Keratinocyte (primary cell): ENCODE measurements around the gene ADGRG1. TPM values are rescaled to one million over a fixed set of nuclear protein-coding genes. Genes with fewer than 3 reads are reported as not detected.

ENCODE experiments used
- DNase-seq: peaks from one replicate; pipeline ENCODE4 v3.0.0-alpha.2; 2011; ENCODE audit warnings: low read depth, missing footprints, low spot score
- FAIRE-seq: peaks from 2 replicates; lab custom pipeline; 2011; peaks lifted over from hg19 to GRCh38; lab: Jason Lieb, UNC
- H2AFZ ChIP-seq: 2 replicates; pipeline ENCODE4 v1.6.0; 2012; ENCODE audit warnings: low read length, control low read depth, inconsistent platforms; ENCODE audit not compliant: control insufficient read depth
- H3K27ac ChIP-seq: 2 replicates; pipeline ENCODE4 v1.5.1; 2011; ENCODE audit warnings: low read length; ENCODE audit not compliant: control insufficient read depth, insufficient read depth
- H3K27me3 ChIP-seq: 3 replicates; pipeline ENCODE4 v1.6.0; 2011; ENCODE audit warnings: low read length; ENCODE audit not compliant: control insufficient read depth, insufficient read depth; ENCODE audit errors: extremely low read depth
- H3K36me3 ChIP-seq, 2 experiments: 2 replicates in 1 of 2; 3 replicates in 1 of 2; pipeline ENCODE4 v1.5.1; 2011; ENCODE audit warnings: low read length in 2 of 2, mild to moderate bottlenecking in 1 of 2; ENCODE audit not compliant: control insufficient read depth in 2 of 2, insufficient read depth in 2 of 2; ENCODE audit errors: extremely low read depth in 1 of 2
- H3K4me1 ChIP-seq: 3 replicates; pipeline ENCODE4 v1.5.1; 2011; ENCODE audit warnings: low read length; ENCODE audit not compliant: control insufficient read depth, insufficient read depth; ENCODE audit errors: extremely low read depth
- H3K4me2 ChIP-seq: 3 replicates; pipeline ENCODE4 v1.6.0; 2011; ENCODE audit warnings: low read depth, low read length; ENCODE audit not compliant: control insufficient read depth, insufficient read depth; ENCODE audit errors: extremely low read depth
- H3K4me3 ChIP-seq, 3 experiments: fragments of 200-600 bp in 1 of 3; sonication (generic) in 1 of 3; 2 replicates in 2 of 3; 3 replicates in 1 of 3; pipeline ENCODE4 v1.5.1; 2011 to 2016; ENCODE audit warnings: low read length in 3 of 3, mild to moderate bottlenecking in 3 of 3, control low read depth in 2 of 3, inconsistent platforms in 1 of 3, low read depth in 1 of 3, mixed read lengths in 1 of 3, mixed run types in 1 of 3, moderate library complexity in 1 of 3; ENCODE audit not compliant: control insufficient read depth in 2 of 3, insufficient read depth in 2 of 3; ENCODE audit errors: extremely low read depth in 1 of 3
- H3K79me2 ChIP-seq: 2 replicates; pipeline ENCODE4 v1.6.0; 2012; ENCODE audit warnings: low read length; ENCODE audit not compliant: control insufficient read depth, insufficient read depth
- H3K9ac ChIP-seq: 3 replicates; pipeline ENCODE4 v1.6.0; 2011; ENCODE audit warnings: low read length; ENCODE audit not compliant: control insufficient read depth, insufficient read depth; ENCODE audit errors: extremely low read depth
- H3K9me1 ChIP-seq: 3 replicates; pipeline ENCODE4 v1.6.0; 2011; ENCODE audit warnings: low read length; ENCODE audit not compliant: control insufficient read depth, insufficient read depth; ENCODE audit errors: extremely low read depth
- H3K9me3 ChIP-seq: 2 replicates; pipeline ENCODE4 v1.5.1; 2012; ENCODE audit warnings: low read depth, low read length; ENCODE audit not compliant: control insufficient read depth
- H4K20me1 ChIP-seq: 3 replicates; pipeline ENCODE4 v1.6.0; 2011; ENCODE audit warnings: low read length; ENCODE audit not compliant: control insufficient read depth, insufficient read depth; ENCODE audit errors: extremely low read depth
- CTCF ChIP-seq, 3 experiments: IDR thresholded peaks in 1 of 3; conservative IDR thresholded peaks in 1 of 3; optimal IDR thresholded peaks in 1 of 3; 2 replicates in 2 of 3; 3 replicates in 1 of 3; pipeline versions ENCODE3 to v1.5.1; 2011; ENCODE audit warnings: low read length in 3 of 3, mild to moderate bottlenecking in 3 of 3, moderate library complexity in 2 of 3, control low read depth in 1 of 3, inconsistent platforms in 1 of 3; ENCODE audit not compliant: insufficient read depth in 2 of 3; ENCODE audit errors: extremely low read depth in 1 of 3
- EZH2 ChIP-seq: IDR thresholded peaks from one replicate; pipeline ENCODE4 v1.6.1; 2012; ENCODE audit warnings: inconsistent platforms, mild to moderate bottlenecking, low read length, moderate library complexity
- dilution Hi-C: fragments of 300-500 bp; cut with MboI; formaldehyde crosslinking; loops from one replicate; pipeline ENCODE4 v1.7.0; 2020; ENCODE audit warnings: low sequenced_read_pairs; ENCODE audit not compliant: extremely low pct_ligation_motif_present
- polyA plus RNA-seq, 5 experiments: library from polyadenylated mRNA; depleted of rRNA in 3 of 5; stranded (reverse) in 3 of 5; stranded (forward) in 1 of 5; unstranded in 1 of 5; fragments of >200 nt; gene quantifications; 1 replicate in 1 of 5; 2 replicates in 3 of 5; 3 replicates in 1 of 5; pipeline versions ENCODE4 v1.2.1 to v1.2.3, GENCODE V29; 2011 to 2012; ENCODE audit warnings: missing spikeins in 2 of 5, low read depth in 1 of 5, low replicate concordance in 1 of 5

The ADGRG1 gene
- polyA plus RNA-seq, 1 donor (not counting 4 experiments of a cell fraction or from before 2014, with no cell fraction given), result 28.4 TPM

DNA sequence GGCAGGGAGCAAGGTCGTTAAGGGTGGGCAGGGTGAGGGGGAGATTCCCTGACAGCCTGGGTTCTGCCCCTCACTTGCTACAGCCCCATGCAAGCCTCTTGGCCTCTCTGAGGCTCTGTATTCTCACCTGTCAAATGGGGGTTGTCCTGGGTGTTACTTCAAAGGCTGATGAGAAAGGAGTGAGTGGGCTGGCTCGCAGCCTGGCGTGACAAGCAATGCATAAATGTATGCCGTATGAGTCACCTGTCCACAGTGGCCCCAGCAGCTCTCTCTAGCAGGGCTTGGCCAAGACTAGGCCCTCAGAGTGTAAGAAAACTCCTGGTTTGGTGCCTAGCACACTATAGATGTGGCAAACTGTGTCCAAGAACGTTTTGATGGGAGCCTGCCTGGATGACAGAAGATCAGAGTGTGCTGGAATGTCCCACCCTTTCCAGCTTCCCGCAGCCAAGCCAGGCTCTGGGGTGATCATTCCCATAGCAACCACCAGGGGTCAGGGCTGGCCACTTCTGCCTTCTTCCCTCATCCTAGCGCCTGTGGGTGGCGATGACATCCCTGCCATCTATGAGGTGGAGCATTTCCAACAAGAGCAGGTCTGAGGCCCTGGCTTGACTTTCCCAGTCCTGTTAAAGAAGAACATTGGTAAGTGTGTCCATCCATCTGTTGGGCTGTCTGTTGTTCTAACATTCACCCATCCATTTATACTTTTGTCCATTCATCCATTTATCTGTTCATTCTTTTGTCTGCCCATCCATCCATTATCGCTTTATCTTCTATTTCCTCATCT is 37.2 kb upstream of the ADGRG1 start:
- dilution Hi-C loops, result no loop called here
- Histone ChIP-seq H3K36me3 (no peaks in the 10 kb centered on the region), H4K20me1 (no peaks in the 10 kb centered on the region), H3K79me2 (no peaks in the 10 kb centered on the region), H3K9ac (peak overlapping the region; percentile 70), H3K27me3 (no peaks in the 10 kb centered on the region), H3K27ac (peak overlapping the region; percentile 90), H3K4me1 (peaks cover 32% of the 10 kb centered on the region), H3K9me3 (no peaks in the 10 kb centered on the region), H3K4me2 (peak overlapping the region; percentile 89), H2AFZ (peak overlapping the region; percentile 89), H3K4me3 (peak overlapping the region in 2 of 3 experiments; percentile 19 to 31), H3K9me1 (no peaks in the 10 kb centered on the region)
- DNase-seq, result peak; percentile 71
- TF ChIP-seq CTCF (optimal IDR thresholded peaks at IDR 0.05 in 1 of 3, IDR thresholded peaks at IDR 0.05 in 1 of 3, conservative IDR thresholded peaks at IDR 0.05 in 1 of 3; ENCODE audit: extremely low read depth in 1 of 3, insufficient read depth in 2 of 3, low read length in 3 of 3) (peak; percentile 92 to 99 (median 95)), EZH2 (no peak)
- FAIRE-seq, result peak; percentile 91

DNA sequence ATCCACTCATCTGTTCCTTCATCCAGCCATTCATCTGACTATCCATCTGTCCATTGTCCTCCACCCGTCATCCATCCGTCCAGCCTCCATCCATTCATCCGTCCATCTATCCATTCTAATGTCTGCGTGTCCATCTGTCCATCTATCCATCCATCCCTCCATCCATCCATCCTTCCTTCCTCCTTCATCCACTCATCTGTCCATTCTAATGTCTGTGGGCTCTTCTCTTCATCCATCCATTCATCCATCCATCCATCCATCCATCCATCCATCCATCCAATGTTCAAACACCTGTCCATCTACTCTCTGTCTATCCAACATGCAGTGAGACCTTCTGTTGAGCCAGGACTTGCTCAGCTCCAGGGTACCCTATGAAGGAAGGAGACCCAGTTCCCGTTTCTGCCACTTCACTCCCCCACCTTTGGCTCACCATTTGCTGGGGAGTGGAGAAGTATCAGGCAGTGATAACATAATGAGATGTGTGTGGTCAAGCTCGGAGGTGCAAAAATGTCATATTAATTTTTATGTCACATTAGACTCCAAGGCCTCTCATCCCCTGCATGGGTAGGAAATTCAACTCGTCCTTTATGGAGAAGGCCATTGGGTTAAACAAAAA is 36.5 kb upstream of the ADGRG1 start:
- dilution Hi-C loops, result no loop called here
- Histone ChIP-seq H3K4me2 (no peak overlapping the region), H3K36me3 (no peaks in the 10 kb centered on the region), H2AFZ (no peak overlapping the region), H3K4me3 (no peak overlapping the region), H3K9ac (no peak overlapping the region), H4K20me1 (no peaks in the 10 kb centered on the region), H3K27ac (no peak overlapping the region), H3K4me1 (peaks cover 32% of the 10 kb centered on the region), H3K9me3 (no peaks in the 10 kb centered on the region), H3K27me3 (no peaks in the 10 kb centered on the region), H3K9me1 (no peaks in the 10 kb centered on the region), H3K79me2 (no peaks in the 10 kb centered on the region)
- DNase-seq (no peak), FAIRE-seq (peak; percentile 20)
- TF ChIP-seq EZH2, result no peak
- TF ChIP-seq CTCF (optimal IDR thresholded peaks at IDR 0.05 in 1 of 3, IDR thresholded peaks at IDR 0.05 in 1 of 3, conservative IDR thresholded peaks at IDR 0.05 in 1 of 3; ENCODE audit: extremely low read depth in 1 of 3, insufficient read depth in 2 of 3, low read length in 3 of 3), result no peak
